OCI-LY7 (cell line): Measurements from ENCODE around the gene MAPK8IP1. TPM values are rescaled to one million over a fixed set of nuclear protein-coding genes. Genes with fewer than 3 reads are reported as not detected.

Experiments
- BruUV-seq: library from RNA; stranded (reverse); fragments of 400-500 nt; replicated peaks from 2 replicates; lab custom pipeline; 2021; lab: Mats Ljungman, UMichigan
- CTCF ChIA-PET: fragments of 300-600 bp; sonication (Branson Sonifier 250); formaldehyde crosslinking; loops from one replicate; lab custom pipeline; 2022; ENCODE audit warnings: antibody characterized with exemption; ENCODE audit not compliant: unreplicated experiment; lab: Charles Lee
- POLR2A ChIA-PET: fragments of 300-600 bp; sonication (Branson Sonifier 250); formaldehyde crosslinking; loops from one replicate; lab custom pipeline; 2022; ENCODE audit warnings: antibody characterized with exemption; lab: Charles Lee
- DNase-seq: peaks from one replicate; pipeline ENCODE4 v3.0.0-alpha.2; 2015; ENCODE audit warnings: low spot score
- H2AFZ ChIP-seq: fragments of 200-600 bp; sonication (generic), shearing (Covaris generic); 2 replicates; pipeline ENCODE4 v1.6.1; 2014; ENCODE audit warnings: mild to moderate bottlenecking, antibody characterized with exemption, low read length, moderate library complexity
- H3K27ac ChIP-seq: fragments of 200-600 bp; sonication (generic); 2 replicates; pipeline ENCODE4 v1.5.1; 2014; ENCODE audit warnings: mixed run types, low read depth, mild to moderate bottlenecking, moderate library complexity, low read length, inconsistent platforms; ENCODE audit not compliant: poor library complexity, severe bottlenecking
- H3K36me3 ChIP-seq: fragments of 200-600 bp; sonication (generic); 2 replicates; pipeline ENCODE4 v1.6.1; 2014; ENCODE audit warnings: mild to moderate bottlenecking, antibody characterized with exemption, low read length, moderate library complexity, mixed read lengths; ENCODE audit not compliant: insufficient read depth
- H3K4me1 ChIP-seq: fragments of 200-600 bp; sonication (generic); 2 replicates; pipeline ENCODE4 v1.5.1; 2014; ENCODE audit warnings: mild to moderate bottlenecking, low read length; ENCODE audit not compliant: insufficient read depth, poor library complexity, severe bottlenecking
- H3K4me2 ChIP-seq: fragments of 200-600 bp; sonication (generic); 2 replicates; pipeline ENCODE4 v1.6.1; 2014; ENCODE audit warnings: mild to moderate bottlenecking, low read length
- H3K4me3 ChIP-seq: fragments of 200-600 bp; sonication (generic); 2 replicates; pipeline ENCODE4 v1.5.1; 2014; ENCODE audit warnings: mild to moderate bottlenecking, low read depth, low read length; ENCODE audit not compliant: poor library complexity, severe bottlenecking
- H3K79me2 ChIP-seq: fragments of 200-600 bp; sonication (generic); 2 replicates; pipeline ENCODE4 v1.6.1; 2016; ENCODE audit warnings: low read depth, mild to moderate bottlenecking, low read length, moderate library complexity, mixed read lengths; ENCODE audit not compliant: insufficient read depth
- H3K9me2 ChIP-seq: fragments of 200-600 bp; sonication (generic); 2 replicates; pipeline ENCODE4 v1.6.1; 2016; ENCODE audit warnings: mild to moderate bottlenecking, low read length, mixed read lengths; ENCODE audit not compliant: insufficient read depth
- H3K9me3 ChIP-seq: fragments of 200-600 bp; sonication (generic); 2 replicates; pipeline ENCODE4 v1.6.1; 2014; ENCODE audit warnings: mild to moderate bottlenecking, mixed run types, low read length, mixed read lengths
- H4K20me1 ChIP-seq: fragments of 200-600 bp; sonication (generic); 2 replicates; pipeline ENCODE4 v1.6.1; 2014; ENCODE audit warnings: mild to moderate bottlenecking, antibody characterized with exemption, low read length, moderate library complexity, mixed read lengths; ENCODE audit not compliant: insufficient read depth
- EZH2phosphoT487 ChIP-seq: fragments of 200-600 bp; sonication (generic); IDR thresholded peaks from 2 replicates; pipeline ENCODE4 v1.6.1; 2018; ENCODE audit warnings: low read depth, borderline replicate concordance, mild to moderate bottlenecking, mixed run types, antibody characterized with exemption, low read length, moderate library complexity, mixed read lengths
- intact Hi-C: fragments of 100-400 bp; cut with micrococcal nuclease; formaldehyde crosslinking; loops from one replicate; pipeline ENCODE4 v1.10.0; 2022; ENCODE audit not compliant: unreplicated experiment
- total RNA-seq, 2 experiments: library from RNA; depleted of rRNA in 1 of 2; stranded (reverse); fragments of >200 nt in 1 of 2; shearing (Covaris generic) in 1 of 2; gene quantifications; 2 replicates each; pipeline ENCODE4 v1.2.3, GENCODE V29; 2014 to 2022
- TF ChIP-seq, protein P1 (sequence below): fragments of 200-600 bp; sonication (generic); conservative IDR thresholded peaks from 2 replicates; pipeline ENCODE4 v1.5.1; 2014; ENCODE audit warnings: mild to moderate bottlenecking, antibody characterized with exemption, low read length, moderate library complexity, mixed read lengths

Gene MAPK8IP1
- total RNA-seq, 2 experiments from 2014 or later: 2.2 TPM

DNA sequence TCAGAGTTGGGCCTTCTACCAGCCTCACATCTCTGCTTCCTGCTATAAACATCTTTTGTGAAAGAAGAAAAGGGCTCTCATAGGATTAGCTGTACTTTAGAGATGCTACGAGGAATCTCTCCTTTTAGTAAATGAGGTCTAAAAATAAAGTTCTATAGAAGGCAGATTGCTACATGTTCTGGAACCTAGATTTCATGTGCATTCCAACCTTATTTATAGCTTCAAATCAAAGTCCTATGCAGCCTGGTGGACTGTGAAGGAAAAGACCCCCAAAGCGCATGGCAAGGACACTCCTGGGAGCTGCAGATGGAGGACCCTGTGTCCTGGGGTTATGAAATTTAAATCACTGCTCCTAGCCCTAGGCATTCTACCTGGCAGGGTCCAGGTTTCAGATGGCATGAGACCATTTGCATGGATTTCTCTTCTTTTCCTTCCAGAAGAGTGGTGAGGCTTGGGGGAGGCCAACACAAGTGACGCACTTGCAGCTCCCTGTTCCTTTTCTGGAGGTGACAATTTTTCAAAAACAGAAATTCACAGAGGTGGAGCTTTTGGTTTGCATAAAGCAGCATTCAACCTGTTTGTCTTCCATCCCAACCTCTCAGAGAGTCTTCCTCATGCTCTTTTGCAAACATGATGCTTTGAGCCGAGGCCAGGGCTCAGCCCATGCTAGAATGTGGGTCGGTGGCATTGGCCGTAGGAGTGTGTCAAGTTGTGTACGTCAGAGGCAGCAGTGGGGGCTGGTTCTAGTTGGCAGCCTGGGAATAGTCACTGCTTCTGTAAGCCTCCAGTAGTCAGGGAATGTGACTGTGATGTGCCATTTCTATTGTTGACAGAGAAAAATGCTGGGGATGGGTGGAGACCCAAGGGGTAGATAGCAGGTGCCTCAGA, 31.9 kb upstream of the MAPK8IP1 start:
- H3K79me2 ChIP-seq: peaks cover 58% of the 10 kb centered on the region

DNA sequence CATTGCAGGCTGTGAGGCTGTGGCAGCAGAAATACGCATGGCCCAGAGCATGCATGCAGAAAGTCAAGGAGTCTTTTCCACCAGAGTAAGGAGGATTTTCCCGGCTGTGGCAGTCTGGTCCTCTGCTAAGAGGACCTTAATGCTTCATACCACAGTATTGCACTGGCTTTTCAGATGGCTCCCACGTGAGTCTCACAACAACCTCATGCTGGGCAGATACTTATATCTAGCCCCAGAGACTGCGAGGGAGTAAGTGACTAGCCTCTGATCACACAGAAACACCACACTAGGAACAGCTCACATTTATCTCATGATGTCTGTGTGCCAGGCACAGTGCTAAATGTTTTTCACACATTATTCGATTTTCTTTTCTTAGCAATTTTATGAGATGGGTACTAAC, 30.1 kb upstream of the MAPK8IP1 start:
- Histone ChIP-seq H3K4me3 (no peak overlapping the region), H3K79me2 (peaks cover 48% of the 10 kb centered on the region), H3K27ac (no peak overlapping the region), H3K4me2 (no peak overlapping the region), H2AFZ (no peak overlapping the region), H3K4me1 (peaks cover 30% of the 10 kb centered on the region), H3K9me3 (no peaks in the 10 kb centered on the region), H3K9me2 (no peaks in the 10 kb centered on the region), H4K20me1 (peaks cover 22% of the 10 kb centered on the region), H3K36me3 (peaks cover 42% of the 10 kb centered on the region)
- DNase-seq: no peak
- CTCF ChIA-PET: interaction anchor here (0.6 kb wide), 1 partner anchor 9 kb away, joined by 4 read pairs; no protein-coding TSS in a partner anchor
- no peak for TF ChIP-seq EZH2phosphoT487
- TF ChIP-seq, protein P1, sequence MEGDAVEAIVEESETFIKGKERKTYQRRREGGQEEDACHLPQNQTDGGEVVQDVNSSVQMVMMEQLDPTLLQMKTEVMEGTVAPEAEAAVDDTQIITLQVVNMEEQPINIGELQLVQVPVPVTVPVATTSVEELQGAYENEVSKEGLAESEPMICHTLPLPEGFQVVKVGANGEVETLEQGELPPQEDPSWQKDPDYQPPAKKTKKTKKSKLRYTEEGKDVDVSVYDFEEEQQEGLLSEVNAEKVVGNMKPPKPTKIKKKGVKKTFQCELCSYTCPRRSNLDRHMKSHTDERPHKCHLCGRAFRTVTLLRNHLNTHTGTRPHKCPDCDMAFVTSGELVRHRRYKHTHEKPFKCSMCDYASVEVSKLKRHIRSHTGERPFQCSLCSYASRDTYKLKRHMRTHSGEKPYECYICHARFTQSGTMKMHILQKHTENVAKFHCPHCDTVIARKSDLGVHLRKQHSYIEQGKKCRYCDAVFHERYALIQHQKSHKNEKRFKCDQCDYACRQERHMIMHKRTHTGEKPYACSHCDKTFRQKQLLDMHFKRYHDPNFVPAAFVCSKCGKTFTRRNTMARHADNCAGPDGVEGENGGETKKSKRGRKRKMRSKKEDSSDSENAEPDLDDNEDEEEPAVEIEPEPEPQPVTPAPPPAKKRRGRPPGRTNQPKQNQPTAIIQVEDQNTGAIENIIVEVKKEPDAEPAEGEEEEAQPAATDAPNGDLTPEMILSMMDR: no peak
- intact Hi-C loops: no loop called here
- POLR2A ChIA-PET: interaction anchor here (0.7 kb wide), 1 partner anchor 8 kb away, joined by 12 read pairs; no protein-coding TSS in a partner anchor
- no TSS peak for BruUV-seq

More for the DNA sequence above, 31.9 kb upstream of the MAPK8IP1 start:
- peaks cover 28% of the 10 kb centered on the region for H4K20me1 ChIP-seq
- CTCF ChIA-PET: no interaction called here
- H2AFZ ChIP-seq: no peak overlapping the region
- H3K27ac ChIP-seq: peak overlapping the region; percentile 27
- H3K9me3 ChIP-seq: no peaks in the 10 kb centered on the region
- POLR2A ChIA-PET: no interaction called here
- intact Hi-C loops: no loop called here
- TF ChIP-seq EZH2phosphoT487: no peak
- TF ChIP-seq, protein P1: no peak
- H3K4me3 ChIP-seq: no peak overlapping the region
- H3K4me2 ChIP-seq: peak overlapping the region; percentile 70
- peaks cover 25% of the 10 kb centered on the region for H3K36me3 ChIP-seq
- H3K9me2 ChIP-seq: no peaks in the 10 kb centered on the region
- peaks cover 38% of the 10 kb centered on the region for H3K4me1 ChIP-seq
- no TSS peak for BruUV-seq
- no peak for DNase-seq

DNA sequence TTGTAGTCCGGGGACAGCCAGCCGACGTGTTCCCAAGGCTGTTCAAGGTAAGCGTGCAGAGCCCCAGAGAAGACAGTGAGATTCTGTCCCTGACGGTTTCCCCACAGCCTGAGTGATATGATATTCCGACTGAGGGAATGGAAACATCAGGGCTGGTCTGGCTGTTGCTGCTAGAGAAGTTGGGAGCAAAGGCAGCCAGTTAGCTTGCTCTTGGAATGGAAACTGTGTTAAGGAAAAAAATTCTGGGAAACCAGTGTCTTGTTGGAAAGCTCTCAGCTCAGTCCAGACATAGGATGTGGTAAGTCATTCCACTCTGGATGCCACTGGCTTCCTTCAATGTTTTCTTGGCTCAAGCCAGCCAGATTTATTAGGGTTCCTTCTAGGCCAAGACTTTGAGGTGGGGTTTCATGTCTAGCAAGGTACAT, 29.4 kb upstream of the MAPK8IP1 start:
- ChIA-PET POLR2A (no interaction called here), CTCF (no interaction called here)
- no peak overlapping the region for H2AFZ ChIP-seq
- peaks cover 22% of the 10 kb centered on the region for H4K20me1 ChIP-seq
- H3K9me2 ChIP-seq: no peaks in the 10 kb centered on the region
- no peak overlapping the region for H3K27ac ChIP-seq
- H3K36me3 ChIP-seq: peaks cover 49% of the 10 kb centered on the region
- H3K4me2 ChIP-seq: no peak overlapping the region
- H3K4me1 ChIP-seq: peaks cover 27% of the 10 kb centered on the region
- no peak overlapping the region for H3K4me3 ChIP-seq
- no peaks in the 10 kb centered on the region for H3K9me3 ChIP-seq
- no TSS peak for BruUV-seq
- no peak for DNase-seq
- peaks cover 41% of the 10 kb centered on the region; the same call in 1 of the 2 replicates for H3K79me2 ChIP-seq
- intact Hi-C loops: no loop called here
- TF ChIP-seq, protein P1: no peak
- TF ChIP-seq EZH2phosphoT487: no peak
